Ramos (cell line): Measurements from ENCODE around the gene LSMEM2.
"Not testable (repeated sequence)": the region's sequence is repeated elsewhere in the genome, so short reads cannot be mapped to it uniquely, and the experiment has no call there.

Source experiments
- in situ Hi-C: fragments of 300-500 bp; cut with MboI; formaldehyde crosslinking; loops from one replicate; pipeline ENCODE4 v1.14.3; 2022; ENCODE audit warnings: low sequenced_read_pairs; ENCODE audit not compliant: unreplicated experiment

The LSMEM2 gene

GRCh38 chr3:50275141-50275995 lies 3.5 kb upstream of the LSMEM2 start:
- in situ Hi-C loops: no loop called here

GRCh38 chr3:50275996-50276761 lies 2.7 kb upstream of the LSMEM2 start:
- in situ Hi-C loops: no loop called here

DNA sequence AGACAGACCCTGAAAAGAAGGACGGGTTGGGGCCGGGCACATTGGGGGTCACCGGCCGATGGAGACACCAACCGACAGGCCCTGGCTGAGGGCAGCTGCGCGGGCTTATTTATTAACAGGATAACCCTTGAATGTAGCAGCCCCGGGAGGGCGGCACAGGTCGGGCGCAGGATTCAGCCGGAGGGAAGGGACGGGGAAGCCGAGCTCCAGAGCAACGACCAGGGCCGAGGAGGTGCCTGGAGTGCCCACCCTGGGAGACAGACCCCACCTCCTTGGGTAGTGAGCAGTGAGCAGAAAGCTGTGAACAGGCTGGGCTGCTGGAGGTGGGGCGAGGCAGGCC lies 2.2 kb upstream of the LSMEM2 start:
- in situ Hi-C loops: no loop called here

- in situ Hi-C loops: no loop called here
Observed at GRCh38 chr3:50278123-50278879, 586 bp upstream of the LSMEM2 start.

DNA sequence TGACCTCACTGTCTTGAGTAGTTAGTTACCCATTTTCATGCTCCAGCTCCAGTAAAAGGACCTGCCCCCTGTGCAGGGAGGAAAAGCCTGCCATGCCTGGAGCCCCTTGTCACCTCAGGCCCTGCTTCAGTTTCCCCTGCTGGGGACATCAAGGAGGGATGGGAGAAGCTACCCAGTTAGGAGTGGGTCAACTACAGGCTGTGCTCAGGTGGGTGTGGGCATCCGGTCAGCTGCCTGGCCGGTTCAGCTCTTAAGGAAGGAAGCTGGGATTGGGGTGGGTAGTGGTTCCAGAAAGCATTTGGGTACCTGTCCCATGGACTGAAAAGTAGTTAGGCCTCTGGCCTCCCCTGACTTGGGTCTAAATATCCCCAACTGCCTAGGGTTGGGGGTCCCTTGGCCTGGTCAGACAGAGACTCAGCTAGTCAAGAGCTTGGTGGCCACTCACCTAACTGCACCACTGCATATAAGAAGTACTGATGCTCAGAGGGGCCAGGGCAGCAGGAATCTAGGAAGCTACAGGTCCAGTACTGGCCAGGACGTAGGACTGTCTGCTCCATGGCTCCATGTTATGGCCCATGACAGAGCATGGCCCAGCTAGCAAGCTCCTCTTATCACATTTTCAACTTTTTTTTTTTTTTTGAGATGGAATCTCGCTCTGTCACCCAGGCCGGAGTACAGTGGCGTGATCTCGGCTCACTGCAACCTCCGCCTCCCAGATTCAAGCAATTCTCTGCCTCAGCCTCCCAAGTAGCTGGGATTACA lies 549 bp downstream of the LSMEM2 start:
- in situ Hi-C loops: no loop called here

DNA sequence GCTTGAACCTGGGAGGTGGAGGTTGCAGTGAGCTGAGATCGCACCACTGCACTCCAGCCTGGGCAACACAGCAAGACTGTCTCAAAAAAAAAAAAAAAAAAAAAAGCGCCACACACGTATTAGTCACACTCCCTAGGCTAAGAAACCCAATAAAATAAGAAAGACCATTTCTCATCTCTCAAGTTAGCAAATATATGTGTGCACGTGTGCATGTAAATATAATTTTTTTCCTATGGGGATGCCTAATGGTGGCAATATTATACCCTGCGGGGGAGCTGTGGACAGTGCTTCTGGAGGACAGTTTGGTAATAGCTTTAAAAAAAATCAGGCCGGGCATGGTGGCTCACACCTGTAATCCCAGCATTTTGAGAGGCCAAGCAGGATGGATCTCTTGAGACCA lies 5.2 kb downstream of the LSMEM2 start:
- in situ Hi-C loops: not testable (repeated sequence)

GRCh38 chr3:50286322-50287227 lies 7.7 kb downstream of the LSMEM2 start:
- in situ Hi-C loops: no loop called here

DNA sequence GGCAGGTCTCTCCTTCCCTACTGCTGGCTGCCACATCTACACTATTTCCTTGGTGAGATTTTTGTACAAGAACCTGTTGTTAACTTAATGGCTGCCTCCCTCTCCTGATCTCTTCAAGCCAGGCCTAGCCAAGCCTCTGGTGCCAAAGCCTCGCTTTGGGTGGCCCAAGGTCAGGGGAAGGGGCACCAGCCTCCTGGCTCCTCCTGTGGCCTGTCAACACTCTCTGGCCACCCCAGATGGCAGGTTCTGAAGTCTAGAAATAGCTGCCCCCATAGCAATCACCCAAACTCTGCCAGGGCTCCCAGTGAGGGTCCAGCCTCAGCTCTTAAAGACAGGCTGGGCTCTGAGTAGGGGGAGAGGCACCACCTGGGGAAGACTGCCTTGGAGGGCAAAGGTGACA lies 8.4 kb downstream of the LSMEM2 start:
- in situ Hi-C loops: no loop called here

- in situ Hi-C loops: no loop called here
Observed at GRCh38 chr3:50288387-50289007, 9.6 kb downstream of the LSMEM2 start.

GRCh38 chr3:50289130-50289529 lies 10.2 kb downstream of the LSMEM2 start:
- in situ Hi-C loops: no loop called here

- in situ Hi-C loops: no loop called here
Observed at GRCh38 chr3:50290161-50290641, 11.3 kb downstream of the LSMEM2 start.

GRCh38 chr3:50292159-50293078 lies 13.5 kb downstream of the LSMEM2 start, which contains the start of gene IFRD2:
Gene IFRD2, minus strand, starts transcription at chr3:50292429. Its CDS starts 155 bp downstream, at chr3:50292274.
- in situ Hi-C loops: no loop called here

- in situ Hi-C loops: no loop called here
Observed at GRCh38 chr3:50293079-50293801, 14.4 kb downstream of the LSMEM2 start.

- in situ Hi-C loops: no loop called here
Observed at GRCh38 chr3:50294089-50294488, 15.2 kb downstream of the LSMEM2 start.

GRCh38 chr3:50294492-50295403 lies 15.9 kb downstream of the LSMEM2 start:
- in situ Hi-C loops: no loop called here
